Colonic mucosa (tissue), 4 donors: ENCODE measurements around the gene SNAI1. TPM values are rescaled to one million over a fixed set of nuclear protein-coding genes. Genes with fewer than 3 reads are reported as not detected.
"Not testable (repeated sequence)": the region's sequence is repeated elsewhere in the genome, so short reads cannot be mapped to it uniquely, and the experiment has no call there.

ENCODE experiments used
- DNase-seq: peaks from one replicate; pipeline ENCODE4 v3.0.0-alpha.2; 2020
- H3K27ac ChIP-seq: fragments of 200-600 bp; one replicate; pipeline ENCODE4 v1.8.0; 2021
- H3K27me3 ChIP-seq: fragments of 200-600 bp; one replicate; pipeline ENCODE4 v1.8.0; 2021
- H3K36me3 ChIP-seq: fragments of 200-600 bp; one replicate; pipeline ENCODE4 v1.8.0; 2021
- H3K4me1 ChIP-seq: fragments of 200-600 bp; one replicate; pipeline ENCODE4 v1.8.0; 2021; ENCODE audit warnings: mild to moderate bottlenecking
- H3K4me3 ChIP-seq: fragments of 200-600 bp; one replicate; pipeline ENCODE4 v1.8.0; 2021
- H3K9ac ChIP-seq, 2 donors: one replicate each; pipeline ENCODE4 v1.7.0; 2013; ENCODE audit warnings: control low read depth in 2 of 2, low read depth in 2 of 2, low read length in 2 of 2
- H3K9me3 ChIP-seq: fragments of 200-600 bp; one replicate; pipeline ENCODE4 v1.8.0; 2021
- intact Hi-C: fragments of 100-400 bp; cut with DNase I; formaldehyde crosslinking; loops from one replicate; pipeline ENCODE4 v1.14.1; 2022
- total RNA-seq, 2 donors: library from RNA; stranded (reverse); fragmentation: NEBNext Ultra II Directional in 1 of 2; extraction: Animal tissue kit (Norgen Biotek cat#: 25700) in 1 of 2; gene quantifications; one replicate each; pipeline ENCODE4 v1.2.1, GENCODE V29; 2021
- TF ChIP-seq, protein P1 (sequence below): fragments of 200-600 bp; IDR thresholded peaks from one replicate; pipeline ENCODE4 v1.8.0; 2022; ENCODE audit warnings: antibody characterized with exemption, mild to moderate bottlenecking
- donor health status: healthy.
- donor health status: DM: no; HTN: no; CAD: no.
- donor health status: DM: no; HTN: no; CAD: no.

Gene SNAI1
- total RNA-seq, 2 donors from 2014 or later, result 0.59 to 4.5 TPM

DNA sequence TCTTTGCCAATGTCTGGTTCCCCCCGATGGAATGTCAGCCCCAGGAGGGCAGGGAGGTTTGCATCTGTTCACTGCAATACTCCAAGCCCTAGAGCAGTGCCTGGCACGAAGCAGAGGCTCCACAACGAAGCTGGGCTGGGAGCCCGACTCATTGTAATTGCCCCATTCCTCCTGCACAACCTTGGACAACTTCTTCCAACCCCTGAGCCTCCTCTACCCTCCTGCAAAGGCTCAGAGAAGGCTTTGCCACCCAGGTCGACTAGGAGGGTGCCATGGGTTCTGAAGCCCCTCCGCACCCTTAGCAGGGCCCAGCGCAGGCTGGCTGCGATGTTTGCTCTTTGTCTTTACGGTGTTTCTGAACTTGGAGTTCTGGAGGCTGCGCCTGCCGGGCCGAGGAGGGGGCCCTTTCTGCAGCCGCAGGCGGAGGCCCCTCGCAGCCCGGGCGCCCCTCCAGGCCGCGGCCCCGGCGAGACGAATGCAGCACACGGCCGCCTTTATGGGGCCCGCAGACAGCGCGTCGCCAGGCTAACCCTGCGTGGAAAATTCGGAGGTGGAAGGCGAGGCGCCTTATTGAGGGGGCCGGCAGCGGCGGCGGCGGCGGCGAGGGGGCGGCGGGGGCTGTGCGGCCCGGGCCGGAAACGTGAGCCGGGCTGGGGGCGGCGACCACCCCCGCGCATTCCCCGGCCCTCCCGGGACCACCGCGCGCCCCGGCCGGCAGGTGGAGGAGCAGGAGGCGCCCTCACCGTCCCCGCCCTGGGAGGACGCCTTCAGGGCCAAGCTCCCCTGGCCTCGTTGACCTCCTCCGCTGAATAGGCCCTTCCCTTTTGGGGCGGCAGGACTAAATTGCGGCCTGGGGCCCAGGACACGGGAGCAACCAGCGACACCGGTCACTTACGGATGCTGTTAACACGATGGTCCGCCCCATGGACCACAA, 27.0 kb downstream of the SNAI1 start:
- Histone ChIP-seq H3K4me1 (no peaks in the 10 kb centered on the region), H3K27ac (no peak overlapping the region), H3K9me3 (no peaks in the 10 kb centered on the region), H3K4me3 (no peak overlapping the region), H3K27me3 (peaks cover 13% of the 10 kb centered on the region), H3K36me3 (no peaks in the 10 kb centered on the region), H3K9ac (no peak overlapping the region)
- DNase-seq, result no peak
- intact Hi-C loops, result no loop called here
- TF ChIP-seq, protein P1, sequence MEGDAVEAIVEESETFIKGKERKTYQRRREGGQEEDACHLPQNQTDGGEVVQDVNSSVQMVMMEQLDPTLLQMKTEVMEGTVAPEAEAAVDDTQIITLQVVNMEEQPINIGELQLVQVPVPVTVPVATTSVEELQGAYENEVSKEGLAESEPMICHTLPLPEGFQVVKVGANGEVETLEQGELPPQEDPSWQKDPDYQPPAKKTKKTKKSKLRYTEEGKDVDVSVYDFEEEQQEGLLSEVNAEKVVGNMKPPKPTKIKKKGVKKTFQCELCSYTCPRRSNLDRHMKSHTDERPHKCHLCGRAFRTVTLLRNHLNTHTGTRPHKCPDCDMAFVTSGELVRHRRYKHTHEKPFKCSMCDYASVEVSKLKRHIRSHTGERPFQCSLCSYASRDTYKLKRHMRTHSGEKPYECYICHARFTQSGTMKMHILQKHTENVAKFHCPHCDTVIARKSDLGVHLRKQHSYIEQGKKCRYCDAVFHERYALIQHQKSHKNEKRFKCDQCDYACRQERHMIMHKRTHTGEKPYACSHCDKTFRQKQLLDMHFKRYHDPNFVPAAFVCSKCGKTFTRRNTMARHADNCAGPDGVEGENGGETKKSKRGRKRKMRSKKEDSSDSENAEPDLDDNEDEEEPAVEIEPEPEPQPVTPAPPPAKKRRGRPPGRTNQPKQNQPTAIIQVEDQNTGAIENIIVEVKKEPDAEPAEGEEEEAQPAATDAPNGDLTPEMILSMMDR, result no peak

DNA sequence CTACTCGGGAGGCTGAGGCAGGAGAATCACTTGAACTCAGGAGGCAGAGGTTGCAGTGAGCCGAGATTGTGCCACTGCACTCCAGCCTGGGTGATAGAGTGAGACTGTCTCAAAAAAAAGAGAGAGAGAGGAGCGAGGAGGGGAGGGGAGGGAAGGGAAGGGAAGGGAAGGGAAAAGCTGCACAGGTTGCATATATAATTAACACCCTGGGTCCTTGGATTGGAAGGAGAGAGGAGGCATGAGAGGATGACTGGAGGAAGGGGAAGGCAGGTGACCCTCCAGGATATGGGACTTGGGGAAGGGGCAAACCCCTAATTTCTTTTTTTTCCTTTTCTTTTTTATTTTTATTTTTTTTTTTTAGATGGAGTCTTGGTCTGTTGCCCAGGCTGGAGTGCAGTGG, 28.8 kb downstream of the SNAI1 start:
- intact Hi-C loops, H3K4me1 ChIP-seq, H3K27ac ChIP-seq, DNase-seq, H3K36me3 ChIP-seq, H3K9me3 ChIP-seq, H3K9ac ChIP-seq, H3K4me3 ChIP-seq: not testable (repeated sequence)
- peaks cover 13% of the 10 kb centered on the region for H3K27me3 ChIP-seq

DNA sequence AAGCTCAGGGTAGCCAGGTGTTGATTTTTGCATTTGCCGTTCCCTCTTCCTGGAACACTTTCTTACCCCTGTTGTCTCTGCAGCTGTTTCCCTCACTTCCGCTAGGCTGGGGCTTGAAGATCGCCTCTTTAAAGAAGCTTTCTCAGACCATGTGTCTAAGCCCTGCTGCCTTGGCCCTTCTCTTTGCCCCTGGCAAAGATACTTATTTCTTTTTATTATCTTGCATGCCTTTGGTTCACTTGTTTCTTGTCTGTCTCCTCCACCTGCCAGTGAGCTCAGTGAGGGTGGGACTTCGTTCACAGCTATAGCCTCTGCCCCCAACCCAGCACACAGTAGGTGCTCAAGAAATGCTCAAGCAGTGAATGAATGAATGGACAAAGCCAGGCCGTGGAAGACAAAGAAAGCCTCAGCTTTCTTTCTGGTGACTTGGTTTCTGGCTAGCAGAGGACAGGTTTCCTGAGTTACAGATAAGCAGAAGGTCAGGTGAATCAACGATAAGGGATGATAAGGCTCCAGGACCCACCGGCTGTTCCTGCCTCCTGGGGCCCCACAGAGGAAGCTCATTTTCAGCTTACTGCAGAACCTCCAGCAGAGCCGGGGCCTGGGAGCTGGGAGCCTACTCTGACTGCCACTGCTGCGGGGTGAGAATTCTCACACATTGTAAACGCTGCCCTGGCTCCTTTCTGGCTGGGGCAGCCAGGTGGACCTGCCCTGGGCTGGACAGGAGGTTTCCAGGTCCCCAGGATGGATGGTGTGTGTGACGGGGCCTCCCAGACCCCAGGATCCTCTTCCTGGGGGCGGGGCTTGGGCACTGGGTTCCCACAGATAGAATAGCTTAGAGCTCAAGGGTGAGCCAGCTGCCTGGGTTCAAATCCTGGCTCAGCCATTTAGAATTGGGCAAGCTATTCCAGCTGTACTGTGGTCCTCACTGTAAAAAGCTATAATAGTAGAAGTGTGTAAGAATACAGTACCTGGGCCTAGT, 29.8 kb downstream of the SNAI1 start:
- Histone ChIP-seq H3K27ac (no peak overlapping the region), H3K4me3 (no peak overlapping the region), H3K4me1 (no peaks in the 10 kb centered on the region), H3K9me3 (no peaks in the 10 kb centered on the region), H3K27me3 (peaks cover 13% of the 10 kb centered on the region), H3K36me3 (no peaks in the 10 kb centered on the region), H3K9ac (no peak overlapping the region)
- intact Hi-C loops, result no loop called here
- DNase-seq, result no peak
- TF ChIP-seq, protein P1, result no peak

DNA sequence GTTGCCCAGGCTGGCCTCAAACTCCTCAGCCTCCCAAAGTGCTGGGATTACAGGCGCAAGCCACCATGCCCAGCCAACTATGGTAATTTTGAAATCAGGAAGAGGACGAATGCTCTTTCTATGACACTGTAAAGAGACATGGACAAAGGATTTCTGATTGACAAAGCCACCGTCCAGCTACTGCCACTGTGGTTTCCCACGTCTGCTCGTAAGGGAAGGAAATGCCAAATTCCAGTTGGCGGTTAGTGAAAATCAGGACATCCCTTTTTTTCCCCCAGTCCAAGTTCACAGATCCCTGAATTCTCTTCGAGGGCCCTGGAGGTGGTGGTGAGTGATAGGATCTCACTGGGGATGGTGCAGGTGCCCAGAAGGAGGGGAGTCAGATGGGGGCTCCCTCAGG, 31.2 kb downstream of the SNAI1 start:
- H3K9ac ChIP-seq, result no peak overlapping the region
- DNase-seq, result no peak
- TF ChIP-seq, protein P1, result no peak
- no peaks in the 10 kb centered on the region for H3K4me1 ChIP-seq
- intact Hi-C loops, result no loop called here
- H3K36me3 ChIP-seq, result no peaks in the 10 kb centered on the region
- no peaks in the 10 kb centered on the region for H3K9me3 ChIP-seq
- H3K27ac ChIP-seq, result no peak overlapping the region
- peaks cover 13% of the 10 kb centered on the region for H3K27me3 ChIP-seq
- H3K4me3 ChIP-seq, result no peak overlapping the region

DNA sequence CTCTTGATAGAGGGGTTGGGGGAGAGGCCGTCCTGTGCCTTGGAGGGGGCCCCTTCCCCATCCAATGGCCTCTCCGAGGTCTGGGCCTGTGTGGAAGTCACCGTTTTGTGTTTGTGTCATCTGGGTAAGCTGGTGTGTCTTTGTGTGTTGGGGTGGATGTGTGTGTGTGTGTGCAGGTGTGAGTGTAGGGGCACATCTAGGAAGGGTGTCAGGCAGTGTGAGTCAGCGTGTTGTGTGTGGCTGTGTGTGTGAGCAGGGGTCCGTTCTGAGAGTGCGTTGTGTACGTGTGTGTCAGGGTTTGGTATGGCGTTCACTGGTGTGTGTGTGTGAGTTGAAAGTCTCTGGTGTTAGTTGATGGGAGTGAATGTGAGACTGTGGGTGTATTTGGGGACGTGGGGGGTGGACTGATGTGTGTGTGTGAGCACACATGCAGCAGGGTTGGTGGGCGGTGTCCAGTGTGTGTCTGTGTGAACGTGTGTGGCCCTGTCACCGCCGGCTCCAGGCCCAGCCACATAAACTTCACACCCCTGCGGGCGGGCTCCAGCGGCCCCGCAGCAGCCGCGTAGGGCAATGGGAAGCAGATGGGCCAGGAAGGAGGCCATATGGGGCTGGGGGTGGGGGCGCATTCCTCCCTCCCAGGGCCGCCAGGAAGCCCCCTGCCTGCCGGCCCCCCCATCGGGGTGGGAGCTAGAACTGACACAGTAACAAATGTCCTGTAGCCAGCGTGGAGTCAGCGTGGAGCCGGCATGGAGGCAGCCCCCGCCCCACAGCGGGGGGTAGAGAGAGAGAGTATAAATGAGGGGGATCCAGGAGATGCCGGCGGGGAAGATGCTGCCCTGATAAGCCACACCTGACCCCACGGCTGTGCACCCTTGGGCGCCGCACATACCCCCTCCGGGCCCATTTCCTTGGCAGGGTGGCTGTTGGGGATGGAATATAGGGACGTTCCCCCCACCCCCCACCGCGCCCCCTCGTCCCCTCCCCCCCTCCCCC, 32.1 kb downstream of the SNAI1 start:
- intact Hi-C loops, result no loop called here
- no peak overlapping the region for H3K27ac ChIP-seq
- no peak overlapping the region for H3K4me3 ChIP-seq
- DNase-seq, result no peak
- H3K36me3 ChIP-seq, result no peaks in the 10 kb centered on the region
- H3K9me3 ChIP-seq, result no peaks in the 10 kb centered on the region
- peaks cover 9% of the 10 kb centered on the region for H3K27me3 ChIP-seq
- TF ChIP-seq, protein P1, result no peak
- H3K4me1 ChIP-seq, result no peaks in the 10 kb centered on the region
- H3K9ac ChIP-seq, result no peak overlapping the region
